ENCODE data around the gene SNX10.

The SNX10 gene

DNA sequence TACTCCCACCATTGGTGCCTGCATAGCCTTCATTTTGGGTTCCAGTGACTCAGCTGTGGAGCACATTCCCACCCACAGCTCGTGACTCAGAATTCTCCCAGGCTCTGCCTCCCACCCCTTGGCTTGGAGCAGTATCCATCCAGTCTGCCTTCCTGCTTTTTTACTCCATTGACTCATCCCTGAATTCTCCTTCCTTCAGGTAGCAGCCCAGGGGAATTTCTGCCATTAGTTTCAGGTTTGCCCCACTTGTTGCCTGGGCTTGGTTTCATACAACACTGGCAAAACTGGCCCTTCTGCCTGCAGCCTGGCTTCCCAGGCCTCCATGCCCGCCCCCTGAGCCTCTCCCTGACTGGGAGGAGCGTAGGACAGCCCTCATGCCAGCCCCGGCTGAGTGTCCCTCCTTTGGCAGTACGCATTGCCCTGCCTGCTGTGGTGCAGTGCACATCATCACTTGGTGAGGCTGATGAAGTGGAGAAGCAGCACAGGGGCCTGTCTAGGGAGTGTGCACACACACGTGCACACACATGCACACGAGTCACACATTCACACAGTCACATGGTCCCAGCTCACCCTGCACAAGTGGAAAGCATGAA is 55.0 kb downstream of the SNX10 start:
- Histone ChIP-seq H3K4me1 (ENCODE audit: control insufficient read depth in 2 of 2, insufficient read depth in 1 of 2, low read depth in 1 of 2, low read length in 2 of 2) (peaks cover 0 to 4% of the 10 kb centered on the region in 2 donors), H3K36me3 (replicated peaks in 1 of 2; ENCODE audit: control insufficient read depth in 2 of 2, insufficient read depth in 2 of 2, low read length in 2 of 2) (peaks cover 0 to 2% of the 10 kb centered on the region in 2 donors), H2AFZ (ENCODE audit: low read length) (no peak overlapping the region), H3K9me3 (replicated peaks in 1 of 2; ENCODE audit: control insufficient read depth in 2 of 2, insufficient read depth in 1 of 2, low read depth in 1 of 2, low read length in 2 of 2) (no peaks in the 10 kb centered on the region), H3K23ac (ENCODE audit: low read depth, low read length, poor library complexity) (no peak overlapping the region), H2BK15ac (ENCODE audit: low read length) (no peak overlapping the region), H3K27ac (replicated peaks; ENCODE audit: low read length) (no peak overlapping the region), H2BK12ac (ENCODE audit: low read length) (peak overlapping the region; percentile 34), H4K91ac (ENCODE audit: low read depth, low read length, poor library complexity) (peak overlapping the region; percentile 24), H2AK5ac (ENCODE audit: low read depth, low read length) (no peak overlapping the region), H4K8ac (ENCODE audit: low read depth, low read length) (no peak overlapping the region), H3K4ac (ENCODE audit: low read length) (peak overlapping the region; percentile 90), H2BK120ac (ENCODE audit: low read depth, low read length) (no peak overlapping the region), H3K79me1 (ENCODE audit: low read depth, low read length) (no peaks in the 10 kb centered on the region), H2BK5ac (ENCODE audit: low read length) (no peak overlapping the region), H3K4me2 (ENCODE audit: insufficient read depth, low read length, poor library complexity, severe bottlenecking) (no peak overlapping the region), H3K18ac (ENCODE audit: low read length) (no peak overlapping the region), H3K4me3 (ENCODE audit: low read length in 2 of 2) (no peak overlapping the region), H3K27me3 (ENCODE audit: control insufficient read depth in 3 of 3, insufficient read depth in 3 of 3, low read depth in 1 of 3, low read length in 3 of 3) (no peaks in the 10 kb centered on the region), H3K9ac (ENCODE audit: low read depth, low read length, poor library complexity) (peak overlapping the region; percentile 37), H3K14ac (ENCODE audit: low read length) (peak overlapping the region; percentile 97)
- no peak for DNase-seq (ENCODE audit: low spot score)
- WGBS, 2 donors (ENCODE audit: extremely low coverage in 2 of 2, insufficient read length in 2 of 2, insufficient replicate concordance in 1 of 2): no CpG with 5 or more reads among the region's 7 CpGs

DNA sequence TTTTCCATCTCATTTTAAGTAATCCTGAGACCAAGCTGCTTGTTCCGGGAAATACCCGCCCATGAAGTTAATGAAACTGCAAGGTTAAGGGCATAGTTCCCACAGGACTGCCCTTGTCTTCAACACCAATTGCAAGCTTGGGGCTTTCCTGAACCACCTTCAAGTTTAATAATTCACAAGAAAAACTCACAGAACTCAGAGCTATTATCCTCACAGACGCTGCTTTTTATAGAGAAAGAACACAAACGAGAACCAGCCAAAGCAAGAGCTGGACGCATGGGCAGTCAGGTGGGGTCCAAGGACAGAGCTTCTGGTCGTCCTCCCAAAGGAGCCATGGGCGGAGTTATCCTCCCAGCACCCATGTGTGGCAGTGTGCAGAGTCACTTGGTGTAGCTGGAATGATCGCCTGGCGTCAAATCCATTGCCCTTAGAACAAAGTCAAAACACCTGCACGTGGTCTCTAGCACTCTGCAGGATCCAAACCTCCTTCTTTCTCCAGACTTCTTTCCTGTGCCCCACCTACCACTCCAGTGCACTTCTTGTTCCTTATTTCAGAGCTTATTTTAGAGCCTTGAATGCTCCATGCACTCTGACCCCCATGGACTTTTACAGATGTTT is 56.7 kb downstream of the SNX10 start:
- Histone ChIP-seq H2BK12ac (ENCODE audit: low read length) (no peak overlapping the region), H3K4me1 (ENCODE audit: control insufficient read depth in 2 of 2, insufficient read depth in 1 of 2, low read depth in 1 of 2, low read length in 2 of 2) (peaks cover 0 to 4% of the 10 kb centered on the region in 2 donors), H3K36me3 (replicated peaks in 1 of 2; ENCODE audit: control insufficient read depth in 2 of 2, insufficient read depth in 2 of 2, low read length in 2 of 2) (peaks cover 0 to 2% of the 10 kb centered on the region in 2 donors), H3K4ac (ENCODE audit: low read length) (no peak overlapping the region), H2BK15ac (ENCODE audit: low read length) (no peak overlapping the region), H3K9ac (ENCODE audit: low read depth, low read length, poor library complexity) (no peak overlapping the region), H2AK5ac (ENCODE audit: low read depth, low read length) (no peak overlapping the region), H3K4me2 (ENCODE audit: insufficient read depth, low read length, poor library complexity, severe bottlenecking) (no peak overlapping the region), H3K4me3 (ENCODE audit: low read length in 2 of 2) (no peak overlapping the region), H3K18ac (ENCODE audit: low read length) (no peak overlapping the region), H3K23ac (ENCODE audit: low read depth, low read length, poor library complexity) (no peak overlapping the region), H2BK5ac (ENCODE audit: low read length) (no peak overlapping the region), H3K14ac (ENCODE audit: low read length) (no peak overlapping the region), H3K27ac (replicated peaks; ENCODE audit: low read length) (no peak overlapping the region), H2AFZ (ENCODE audit: low read length) (no peak overlapping the region), H4K8ac (ENCODE audit: low read depth, low read length) (no peak overlapping the region), H3K79me1 (ENCODE audit: low read depth, low read length) (no peaks in the 10 kb centered on the region), H3K9me3 (replicated peaks in 1 of 2; ENCODE audit: control insufficient read depth in 2 of 2, insufficient read depth in 1 of 2, low read depth in 1 of 2, low read length in 2 of 2) (no peaks in the 10 kb centered on the region), H2BK120ac (ENCODE audit: low read depth, low read length) (no peak overlapping the region), H3K27me3 (ENCODE audit: control insufficient read depth in 3 of 3, insufficient read depth in 3 of 3, low read depth in 1 of 3, low read length in 3 of 3) (no peaks in the 10 kb centered on the region), H4K91ac (ENCODE audit: low read depth, low read length, poor library complexity) (no peak overlapping the region)
- DNase-seq (ENCODE audit: low spot score): no peak
- no CpG with 5 or more reads among the region's 10 CpGs for WGBS, 2 donors (ENCODE audit: extremely low coverage in 2 of 2, insufficient read length in 2 of 2, insufficient replicate concordance in 1 of 2)

DNA sequence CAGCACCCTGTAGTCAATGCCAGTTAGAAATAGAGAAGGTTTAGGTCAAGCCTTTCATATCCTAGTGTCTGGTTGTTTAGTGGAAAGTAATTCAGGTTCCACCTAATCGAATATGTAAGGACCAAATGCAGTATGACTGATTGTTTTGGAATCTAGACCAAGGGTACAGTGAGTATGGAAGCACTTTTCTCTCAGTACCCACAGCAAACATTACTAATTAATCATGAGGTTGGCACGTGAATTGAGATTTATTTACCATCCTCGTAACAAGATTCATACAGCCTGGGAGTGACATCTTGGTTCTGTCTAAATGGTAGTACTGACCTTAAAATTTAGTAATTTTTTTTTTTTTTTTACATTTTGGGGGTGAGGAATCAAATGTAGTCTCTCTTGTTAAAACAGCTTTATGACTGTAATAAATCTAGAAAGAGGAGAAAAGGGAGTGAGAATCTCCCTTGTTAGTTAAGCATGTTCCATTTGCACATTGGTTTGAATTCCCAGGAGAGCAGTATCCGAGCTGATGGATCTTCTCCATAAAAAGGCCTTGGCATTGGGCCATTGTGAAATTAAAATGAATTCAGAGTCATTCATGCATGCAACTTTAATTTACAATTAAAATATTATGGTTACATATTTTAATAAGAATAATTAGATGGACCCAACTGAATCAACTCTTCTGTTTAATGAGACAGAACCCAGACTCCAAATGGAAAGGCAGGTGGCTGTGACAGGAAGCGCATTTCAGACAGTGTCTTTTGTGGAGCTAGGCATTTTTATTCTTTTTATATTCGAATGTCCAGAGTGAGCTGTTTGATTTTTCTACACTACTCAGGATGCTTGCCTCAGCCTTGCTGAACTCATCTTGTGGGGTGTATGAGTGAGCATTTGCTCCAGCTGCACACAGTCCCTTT is 57.6 kb downstream of the SNX10 start:
- no peak overlapping the region for H2AFZ ChIP-seq (ENCODE audit: low read length)
- no peak overlapping the region for H2AK5ac ChIP-seq (ENCODE audit: low read depth, low read length)
- peak overlapping the region; percentile 27 for H3K18ac ChIP-seq (ENCODE audit: low read length)
- H2BK12ac ChIP-seq (ENCODE audit: low read length): no peak overlapping the region
- no CpG with 5 or more reads among the region's 6 CpGs for WGBS, 2 donors (ENCODE audit: extremely low coverage in 2 of 2, insufficient read length in 2 of 2, insufficient replicate concordance in 1 of 2)
- H2BK15ac ChIP-seq (ENCODE audit: low read length): no peak overlapping the region
- H3K14ac ChIP-seq (ENCODE audit: low read length): peak overlapping the region; percentile 71
- peaks cover 0 to 4% of the 10 kb centered on the region in 2 donors for H3K4me1 ChIP-seq (ENCODE audit: control insufficient read depth in 2 of 2, insufficient read depth in 1 of 2, low read depth in 1 of 2, low read length in 2 of 2)
- no peak overlapping the region for H3K4ac ChIP-seq (ENCODE audit: low read length)
- H2BK120ac ChIP-seq (ENCODE audit: low read depth, low read length): no peak overlapping the region
- no peak overlapping the region for H3K23ac ChIP-seq (ENCODE audit: low read depth, low read length, poor library complexity)
- no peak overlapping the region for H4K91ac ChIP-seq (ENCODE audit: low read depth, low read length, poor library complexity)
- no peak overlapping the region for H3K27ac ChIP-seq (replicated peaks; ENCODE audit: low read length)
- H3K9ac ChIP-seq (ENCODE audit: low read depth, low read length, poor library complexity): no peak overlapping the region
- H2BK5ac ChIP-seq (ENCODE audit: low read length): no peak overlapping the region
- H4K8ac ChIP-seq (ENCODE audit: low read depth, low read length): peak overlapping the region; percentile 43
- no peak overlapping the region for H3K4me3 ChIP-seq (ENCODE audit: low read length in 2 of 2)
- H3K36me3 ChIP-seq (replicated peaks in 1 of 2; ENCODE audit: control insufficient read depth in 2 of 2, insufficient read depth in 2 of 2, low read length in 2 of 2): peaks cover 0 to 2% of the 10 kb centered on the region in 2 donors
- no peaks in the 10 kb centered on the region for H3K27me3 ChIP-seq (ENCODE audit: control insufficient read depth in 3 of 3, insufficient read depth in 3 of 3, low read depth in 1 of 3, low read length in 3 of 3)
- H3K79me1 ChIP-seq (ENCODE audit: low read depth, low read length): no peaks in the 10 kb centered on the region
- no peak for DNase-seq (ENCODE audit: low spot score)
- no peak overlapping the region for H3K4me2 ChIP-seq (ENCODE audit: insufficient read depth, low read length, poor library complexity, severe bottlenecking)
- no peaks in the 10 kb centered on the region for H3K9me3 ChIP-seq (replicated peaks in 1 of 2; ENCODE audit: control insufficient read depth in 2 of 2, insufficient read depth in 1 of 2, low read depth in 1 of 2, low read length in 2 of 2)

DNA sequence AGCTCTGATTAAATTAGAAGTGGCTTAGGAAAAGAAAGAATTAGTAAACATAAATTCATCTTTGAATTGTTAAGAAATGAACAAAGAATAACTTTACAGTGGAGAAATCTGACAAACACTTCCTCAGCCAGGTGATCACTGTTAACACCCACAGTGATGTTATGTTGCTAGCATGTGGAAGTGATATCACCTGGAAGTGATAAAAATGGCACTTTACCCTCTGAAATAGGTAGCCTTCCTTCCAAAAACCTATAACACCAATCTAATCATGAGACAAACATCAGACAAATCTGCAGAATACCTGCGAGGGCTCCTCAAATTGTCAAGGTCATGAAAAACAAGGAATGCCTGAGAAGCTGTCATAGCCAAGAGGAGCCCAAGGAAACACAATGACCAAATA is 59.5 kb downstream of the SNX10 start:
- H3K4ac ChIP-seq (ENCODE audit: low read length): no peak overlapping the region

More for the DNA sequence above, 59.5 kb downstream of the SNX10 start:
- H4K8ac ChIP-seq (ENCODE audit: low read depth, low read length): no peak overlapping the region
- WGBS, 2 donors (ENCODE audit: extremely low coverage in 2 of 2, insufficient read length in 2 of 2, insufficient replicate concordance in 1 of 2): no CpG with 5 or more reads among the region's 1 CpG
- H2AFZ ChIP-seq (ENCODE audit: low read length): no peak overlapping the region
- no peak for DNase-seq (ENCODE audit: low spot score)
- H3K23ac ChIP-seq (ENCODE audit: low read depth, low read length, poor library complexity): no peak overlapping the region
- no peak overlapping the region for H2AK5ac ChIP-seq (ENCODE audit: low read depth, low read length)
- H3K27me3 ChIP-seq (ENCODE audit: control insufficient read depth in 3 of 3, insufficient read depth in 3 of 3, low read depth in 1 of 3, low read length in 3 of 3): peaks cover 0 to 5% (median 0%) of the 10 kb centered on the region in 3 experiments
- H3K4me3 ChIP-seq (ENCODE audit: low read length in 2 of 2): no peak overlapping the region
- no peaks in the 10 kb centered on the region for H3K79me1 ChIP-seq (ENCODE audit: low read depth, low read length)
- H3K18ac ChIP-seq (ENCODE audit: low read length): no peak overlapping the region
- no peak overlapping the region for H2BK12ac ChIP-seq (ENCODE audit: low read length)
- H3K4me1 ChIP-seq (ENCODE audit: control insufficient read depth in 2 of 2, insufficient read depth in 1 of 2, low read depth in 1 of 2, low read length in 2 of 2): peaks cover 0 to under 1% of the 10 kb centered on the region in 2 donors
- H4K91ac ChIP-seq (ENCODE audit: low read depth, low read length, poor library complexity): no peak overlapping the region
- no peak overlapping the region for H3K9ac ChIP-seq (ENCODE audit: low read depth, low read length, poor library complexity)
- H3K27ac ChIP-seq (replicated peaks; ENCODE audit: low read length): no peak overlapping the region
- H3K9me3 ChIP-seq (replicated peaks in 1 of 2; ENCODE audit: control insufficient read depth in 2 of 2, insufficient read depth in 1 of 2, low read depth in 1 of 2, low read length in 2 of 2): no peaks in the 10 kb centered on the region
- H2BK120ac ChIP-seq (ENCODE audit: low read depth, low read length): no peak overlapping the region
- H2BK15ac ChIP-seq (ENCODE audit: low read length): no peak overlapping the region
- H2BK5ac ChIP-seq (ENCODE audit: low read length): no peak overlapping the region
- peaks cover 0 to 2% of the 10 kb centered on the region in 2 donors for H3K36me3 ChIP-seq (replicated peaks in 1 of 2; ENCODE audit: control insufficient read depth in 2 of 2, insufficient read depth in 2 of 2, low read length in 2 of 2)
- H3K4me2 ChIP-seq (ENCODE audit: insufficient read depth, low read length, poor library complexity, severe bottlenecking): no peak overlapping the region
- H3K14ac ChIP-seq (ENCODE audit: low read length): no peak overlapping the region

Measured in neuronal stem cell (in vitro differentiated cells).